Glutamatergic neuron (in vitro differentiated cells): ENCODE measurements around the gene OTOA. TPM values are rescaled to one million over a fixed set of nuclear protein-coding genes. Genes with fewer than 3 reads are reported as not detected.
"Not testable (repeated sequence)": the region's sequence is repeated elsewhere in the genome, so short reads cannot be mapped to it uniquely, and the experiment has no call there.

Experiments used
- DNase-seq: peaks from one replicate; pipeline ENCODE4 v3.0.0; 2022
- H3K27ac Mint-ChIP-seq: one replicate; pipeline ENCODE4 v1.8.0; 2020; ENCODE audit warnings: mild to moderate bottlenecking, mixed read lengths, inconsistent platforms; ENCODE audit not compliant: unreplicated experiment
- H3K27me3 Mint-ChIP-seq: one replicate; pipeline ENCODE4 v1.8.0; 2020; ENCODE audit warnings: mild to moderate bottlenecking, moderate library complexity, mixed read lengths, inconsistent platforms; ENCODE audit not compliant: unreplicated experiment
- H3K36me3 Mint-ChIP-seq: one replicate; pipeline ENCODE4 v1.8.0; 2020; ENCODE audit warnings: mild to moderate bottlenecking, mixed read lengths, inconsistent platforms; ENCODE audit not compliant: unreplicated experiment
- H3K4me1 Mint-ChIP-seq: one replicate; pipeline ENCODE4 v1.8.0; 2020; ENCODE audit warnings: mild to moderate bottlenecking, low read depth, mixed read lengths, inconsistent platforms; ENCODE audit not compliant: unreplicated experiment
- H3K4me3 Mint-ChIP-seq: one replicate; pipeline ENCODE4 v1.8.0; 2020; ENCODE audit warnings: mild to moderate bottlenecking, mixed read lengths, inconsistent platforms; ENCODE audit not compliant: unreplicated experiment
- H3K9me3 Mint-ChIP-seq: one replicate; pipeline ENCODE4 v1.8.0; 2020; ENCODE audit warnings: mild to moderate bottlenecking, moderate library complexity, mixed read lengths, inconsistent platforms; ENCODE audit not compliant: unreplicated experiment
- CTCF ChIP-seq: fragments of 200-600 bp; sonication (generic); IDR thresholded peaks from one replicate; pipeline ENCODE4 v1.5.0; 2021; ENCODE audit not compliant: partially characterized antibody, unreplicated experiment
- total RNA-seq: library from RNA; stranded (reverse); fragmentation: NEBNext Ultra II Directional; extraction: Animal tissue kit (Norgen Biotek cat#: 25700); gene quantifications from one replicate; pipeline ENCODE4 v1.2.1, GENCODE V29; 2021; ENCODE audit not compliant: unreplicated experiment

The OTOA gene
- total RNA-seq, 1 donor from 2014 or later = not detected

DNA sequence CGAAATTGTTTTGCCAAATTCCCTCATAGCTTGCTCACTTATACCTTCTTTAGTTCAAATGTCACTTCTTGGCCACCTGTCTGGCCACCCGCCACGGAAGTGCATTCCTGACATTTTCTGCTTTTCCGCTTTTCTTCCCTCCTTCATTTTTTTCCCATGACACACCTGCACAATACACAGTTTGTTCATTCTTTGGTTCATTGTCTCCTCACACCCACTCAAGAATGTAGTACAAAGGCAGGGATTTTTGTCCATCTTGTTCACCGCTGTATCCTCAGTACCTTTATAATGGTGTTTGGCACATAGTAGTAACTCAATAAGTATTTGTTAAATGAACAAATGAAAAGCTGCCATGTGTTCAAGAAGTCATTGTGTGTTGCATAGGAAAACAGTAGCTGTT lies 116.8 kb downstream of the OTOA start:
- H3K4me3 Mint-ChIP-seq, H3K9me3 Mint-ChIP-seq, H3K27ac Mint-ChIP-seq, H3K36me3 Mint-ChIP-seq, H3K27me3 Mint-ChIP-seq, DNase-seq, H3K4me1 Mint-ChIP-seq: not testable (repeated sequence)

- not testable (repeated sequence) for H3K36me3 Mint-ChIP-seq, H3K27me3 Mint-ChIP-seq, H3K4me3 Mint-ChIP-seq, H3K9me3 Mint-ChIP-seq, H3K4me1 Mint-ChIP-seq, DNase-seq, H3K27ac Mint-ChIP-seq
Observed at GRCh38 chr16:21790506-21790905, 126.7 kb downstream of the OTOA start.

GRCh38 chr16:21793310-21793709 lies 129.5 kb downstream of the OTOA start:
- H3K36me3 Mint-ChIP-seq, H3K9me3 Mint-ChIP-seq, H3K4me3 Mint-ChIP-seq, H3K27me3 Mint-ChIP-seq, DNase-seq, H3K27ac Mint-ChIP-seq, H3K4me1 Mint-ChIP-seq: not testable (repeated sequence)

DNA sequence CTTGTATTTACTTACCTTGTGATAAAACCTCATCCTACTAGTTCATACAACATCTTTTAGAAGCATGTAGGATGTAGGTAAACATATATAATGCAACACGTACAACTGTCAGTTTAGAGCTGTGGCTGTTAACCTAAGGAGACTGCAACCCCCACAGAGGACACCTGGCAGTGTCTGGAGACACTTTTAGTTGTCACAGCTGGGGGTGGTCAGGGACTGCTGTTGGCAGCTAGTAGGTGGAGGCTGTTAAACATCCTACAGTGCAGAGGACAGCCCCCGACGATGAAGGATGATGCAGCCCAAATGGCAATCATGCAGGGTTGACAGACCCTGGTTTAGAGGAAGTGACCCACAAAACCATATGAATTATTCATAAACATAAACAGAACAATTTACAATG lies 134.8 kb downstream of the OTOA start:
- not testable (repeated sequence) for H3K27ac Mint-ChIP-seq, DNase-seq, H3K4me3 Mint-ChIP-seq, H3K9me3 Mint-ChIP-seq, H3K36me3 Mint-ChIP-seq, H3K27me3 Mint-ChIP-seq, H3K4me1 Mint-ChIP-seq

DNA sequence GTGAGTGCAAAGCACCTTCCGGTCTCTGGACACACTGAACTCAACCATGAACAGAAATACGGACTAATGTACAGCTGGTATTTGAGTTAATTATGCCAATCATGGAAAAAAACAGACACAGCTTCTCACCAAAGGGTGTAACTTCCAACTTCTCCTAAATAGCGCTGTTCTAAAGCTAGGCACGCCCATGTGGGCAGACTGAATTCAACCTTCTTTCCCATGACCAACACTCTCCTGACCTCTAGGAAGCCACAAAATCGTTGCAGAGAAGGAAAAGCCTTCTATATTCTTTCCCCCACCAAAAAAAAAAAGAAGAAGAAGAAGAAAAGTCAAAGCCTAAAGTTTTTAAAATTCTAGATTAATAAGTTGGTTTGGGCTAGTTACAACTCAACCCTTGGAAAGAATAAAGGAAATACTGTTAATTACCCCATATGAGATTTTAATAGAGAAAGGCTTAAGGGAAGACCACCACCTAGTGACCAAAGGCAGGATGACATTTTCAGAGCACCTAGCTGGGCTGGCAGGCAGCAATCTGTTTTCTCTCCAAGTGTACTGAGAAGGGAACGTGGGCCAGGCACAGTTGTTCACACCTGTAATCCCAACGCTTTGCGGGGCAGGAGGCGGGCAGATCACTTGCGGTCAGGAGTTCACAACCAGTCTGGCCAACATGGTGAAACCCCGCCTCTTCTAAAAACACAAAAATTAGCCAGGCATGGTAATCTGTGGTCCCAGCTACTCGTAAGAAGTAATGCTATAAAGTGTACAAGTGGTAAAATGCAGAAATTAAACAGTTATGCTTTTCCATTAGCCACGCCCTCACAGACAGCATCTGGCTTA lies 138.0 kb downstream of the OTOA start:
- TF ChIP-seq CTCF = peak; percentile 64
- H3K27ac Mint-ChIP-seq, H3K36me3 Mint-ChIP-seq, H3K4me3 Mint-ChIP-seq, H3K4me1 Mint-ChIP-seq, H3K27me3 Mint-ChIP-seq, H3K9me3 Mint-ChIP-seq: not testable (repeated sequence)
- DNase-seq = peak; percentile 27

DNA sequence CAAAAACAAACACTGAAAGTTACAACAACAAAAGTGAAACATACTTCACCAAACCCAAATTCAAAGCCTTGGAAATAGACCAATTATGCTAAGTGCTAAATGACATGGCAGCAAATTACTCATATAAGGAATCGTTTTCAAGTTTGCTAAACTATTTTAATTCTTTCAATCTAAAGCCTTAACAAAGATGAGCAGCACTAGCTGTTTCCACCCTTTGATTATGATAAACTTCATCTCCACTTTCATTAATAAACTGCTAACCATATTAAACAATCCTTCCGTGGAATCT lies 138.6 kb downstream of the OTOA start:
- H3K4me3 Mint-ChIP-seq, H3K9me3 Mint-ChIP-seq, H3K36me3 Mint-ChIP-seq, H3K27me3 Mint-ChIP-seq, H3K4me1 Mint-ChIP-seq, DNase-seq, H3K27ac Mint-ChIP-seq: not testable (repeated sequence)

Other genes starting within 250 kb of the OTOA start
- 108 TPM for gene METTL9, start 64.4 kb upstream of the OTOA start, total RNA-seq
- gene IGSF6, start 11.4 kb upstream of the OTOA start, total RNA-seq = not detected
- gene NPIPB4, start 193.8 kb downstream of the OTOA start, total RNA-seq = 212 TPM